ENCODE results near the gene NELFB.

The NELFB gene

GRCh38 chr9:137303151-137303892 is 48.2 kb downstream of the NELFB start:
- DNase-seq (ENCODE audit: low read depth), result no peak

- DNase-seq (ENCODE audit: low read depth), result no peak
Observed at GRCh38 chr9:137303893-137304382, 48.8 kb downstream of the NELFB start.

GRCh38 chr9:137304383-137305059 is 49.4 kb downstream of the NELFB start:
- DNase-seq (ENCODE audit: low read depth), result no peak

- DNase-seq (ENCODE audit: low read depth), result peak; percentile 23
Observed at GRCh38 chr9:137305060-137305797, 50.1 kb downstream of the NELFB start.

- DNase-seq (ENCODE audit: low read depth), result no peak
Observed at GRCh38 chr9:137305798-137306065, 50.6 kb downstream of the NELFB start.

GRCh38 chr9:137306066-137306849 is 51.1 kb downstream of the NELFB start:
- no peak for DNase-seq (ENCODE audit: low read depth)

GRCh38 chr9:137306850-137307254 is 51.7 kb downstream of the NELFB start:
- DNase-seq (ENCODE audit: low read depth), result no peak

GRCh38 chr9:137307255-137308056 is 52.3 kb downstream of the NELFB start:
- no peak for DNase-seq (ENCODE audit: low read depth)

- DNase-seq (ENCODE audit: low read depth), result no peak
Observed at GRCh38 chr9:137308057-137308619, 53.0 kb downstream of the NELFB start.

- DNase-seq (ENCODE audit: low read depth), result no peak
Observed at GRCh38 chr9:137309368-137310188, 54.5 kb downstream of the NELFB start.

GRCh38 chr9:137310189-137311052 is 55.3 kb downstream of the NELFB start:
- DNase-seq (ENCODE audit: low read depth), result no peak

- no peak for DNase-seq (ENCODE audit: low read depth)
Observed at GRCh38 chr9:137311171-137311985, 56.3 kb downstream of the NELFB start.

GRCh38 chr9:137311986-137312851 is 57.1 kb downstream of the NELFB start:
- DNase-seq (ENCODE audit: low read depth), result no peak

- no peak for DNase-seq (ENCODE audit: low read depth)
Observed at GRCh38 chr9:137312852-137313325, 57.8 kb downstream of the NELFB start.

GRCh38 chr9:137313326-137313936 is 58.3 kb downstream of the NELFB start:
- DNase-seq (ENCODE audit: low read depth), result no peak

GRCh38 chr9:137313956-137314560 is 58.9 kb downstream of the NELFB start:
- DNase-seq (ENCODE audit: low read depth), result no peak
